Measurements from ENCODE around the gene PTPRU. TPM values are rescaled to one million over a fixed set of nuclear protein-coding genes. Genes with fewer than 3 reads are reported as not detected.

The PTPRU gene
- total RNA-seq, 4 donors from 2014 or later = 5.6 to 9.7 (median 7.4) TPM

GRCh38 chr1:29267321-29268070 lies 31.2 kb downstream of the PTPRU start:
- WGBS, 2 donors (ENCODE audit: low coverage in 1 of 2) = 65 to 73% methylated on average over 9 of the region's 9 CpGs
- no peak for DNase-seq
- intact Hi-C loops (cut with DNase I; ENCODE audit: low total_unique reads) = no loop called here

GRCh38 chr1:29269382-29269781 lies 33.1 kb downstream of the PTPRU start:
- Histone ChIP-seq H3K27ac (no peak overlapping the region), H3K9me3 (no peaks in the 10 kb centered on the region), H3K27me3 (no peaks in the 10 kb centered on the region), H3K4me3 (no peak overlapping the region), H3K36me3 (no peaks in the 10 kb centered on the region), H3K4me1 (peaks cover 10 to 26% (median 23%) of the 10 kb centered on the region in 4 donors)
- in situ Hi-C loops (cut with MboI; ENCODE audit: low pct_ligation_motif_present in 1 of 4, low pct_unique_long_range_greater_than_20kb in 1 of 4, low sequenced_read_pairs in 3 of 4) = loop anchor here in 2 of 4 donors (25.0 kb wide), 2 partner anchors 518 to 818 kb away; no protein-coding TSS in a partner anchor
- no peak for TF ChIP-seq EP300 (IDR thresholded peaks at IDR 0.05; ENCODE audit: low read depth)
- TF ChIP-seq, protein P1, sequence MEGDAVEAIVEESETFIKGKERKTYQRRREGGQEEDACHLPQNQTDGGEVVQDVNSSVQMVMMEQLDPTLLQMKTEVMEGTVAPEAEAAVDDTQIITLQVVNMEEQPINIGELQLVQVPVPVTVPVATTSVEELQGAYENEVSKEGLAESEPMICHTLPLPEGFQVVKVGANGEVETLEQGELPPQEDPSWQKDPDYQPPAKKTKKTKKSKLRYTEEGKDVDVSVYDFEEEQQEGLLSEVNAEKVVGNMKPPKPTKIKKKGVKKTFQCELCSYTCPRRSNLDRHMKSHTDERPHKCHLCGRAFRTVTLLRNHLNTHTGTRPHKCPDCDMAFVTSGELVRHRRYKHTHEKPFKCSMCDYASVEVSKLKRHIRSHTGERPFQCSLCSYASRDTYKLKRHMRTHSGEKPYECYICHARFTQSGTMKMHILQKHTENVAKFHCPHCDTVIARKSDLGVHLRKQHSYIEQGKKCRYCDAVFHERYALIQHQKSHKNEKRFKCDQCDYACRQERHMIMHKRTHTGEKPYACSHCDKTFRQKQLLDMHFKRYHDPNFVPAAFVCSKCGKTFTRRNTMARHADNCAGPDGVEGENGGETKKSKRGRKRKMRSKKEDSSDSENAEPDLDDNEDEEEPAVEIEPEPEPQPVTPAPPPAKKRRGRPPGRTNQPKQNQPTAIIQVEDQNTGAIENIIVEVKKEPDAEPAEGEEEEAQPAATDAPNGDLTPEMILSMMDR (IDR thresholded peaks at IDR 0.05) = no peak
- no peak for TF ChIP-seq POLR2AphosphoS5 (IDR thresholded peaks at IDR 0.05)
- TF ChIP-seq POLR2A (IDR thresholded peaks at IDR 0.05) = no peak
- DNase-seq = no peak
- intact Hi-C loops (cut with DNase I; ENCODE audit: low total_unique reads) = no loop called here
- 56 to 83% methylated on average over 2 to 8 of the region's 8 CpGs for WGBS, 2 donors (ENCODE audit: low coverage in 1 of 2)

More at GRCh38 chr1:29267321-29268070, 31.2 kb downstream of the PTPRU start:
- Histone ChIP-seq H3K9me3 (no peaks in the 10 kb centered on the region), H3K4me3 (no peak overlapping the region), H3K27me3 (no peaks in the 10 kb centered on the region), H3K4me1 (peaks cover 10 to 26% (median 23%) of the 10 kb centered on the region in 4 donors), H3K27ac (no peak overlapping the region), H3K36me3 (no peaks in the 10 kb centered on the region)
- in situ Hi-C loops (cut with MboI; ENCODE audit: low pct_ligation_motif_present in 1 of 4, low pct_unique_long_range_greater_than_20kb in 1 of 4, low sequenced_read_pairs in 3 of 4) = loop anchor here in 2 of 4 donors (25.0 kb wide), 2 partner anchors 520 to 820 kb away; no protein-coding TSS in a partner anchor
- TF ChIP-seq, protein P1 (IDR thresholded peaks at IDR 0.05) = no peak
- TF ChIP-seq POLR2A (IDR thresholded peaks at IDR 0.05) = no peak
- no peak for TF ChIP-seq EP300 (IDR thresholded peaks at IDR 0.05; ENCODE audit: low read depth)
- TF ChIP-seq POLR2AphosphoS5 (IDR thresholded peaks at IDR 0.05) = no peak

DNA sequence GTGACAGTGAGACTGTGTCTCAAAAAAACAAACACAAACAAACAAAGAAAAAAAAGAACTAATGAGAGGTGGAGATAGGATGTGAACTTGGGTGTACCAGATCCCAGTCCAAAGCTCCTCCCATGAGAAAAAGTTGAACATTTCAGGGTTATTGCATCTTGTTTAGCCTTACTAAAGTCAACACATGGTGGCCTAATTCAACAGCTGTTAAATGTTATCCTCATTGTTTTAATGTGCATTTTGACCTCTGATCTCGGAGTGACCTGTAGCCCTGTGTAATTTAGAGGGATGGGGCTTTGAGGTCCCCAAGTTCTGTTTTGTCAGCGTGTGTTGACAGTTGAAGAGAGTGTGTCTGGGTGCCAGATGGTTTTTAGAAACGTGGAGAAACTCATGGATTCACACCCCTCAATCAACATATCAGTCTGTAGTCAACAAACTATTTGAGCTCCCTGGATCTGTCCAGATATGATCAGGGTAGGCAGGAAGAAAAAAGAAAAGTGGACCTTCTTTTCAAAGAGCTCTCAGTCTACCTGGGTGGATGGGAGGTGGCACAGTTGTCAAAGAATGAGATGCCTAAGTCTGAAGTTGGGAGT lies 34.7 kb downstream of the PTPRU start:
- Histone ChIP-seq H3K4me1 (peaks cover 10 to 26% (median 16%) of the 10 kb centered on the region in 4 donors), H3K4me3 (no peak overlapping the region), H3K27ac (peak overlapping the region in 2 of 4 donors; percentile 33 to 47), H3K36me3 (no peaks in the 10 kb centered on the region), H3K9me3 (no peaks in the 10 kb centered on the region), H3K27me3 (no peaks in the 10 kb centered on the region)
- WGBS, 2 donors (ENCODE audit: low coverage in 1 of 2) = 20 to 22% methylated on average over 2 to 3 of the region's 3 CpGs
- TF ChIP-seq EP300 (IDR thresholded peaks at IDR 0.05; ENCODE audit: low read depth) = no peak
- TF ChIP-seq, protein P1 (IDR thresholded peaks at IDR 0.05) = no peak
- no peak for DNase-seq
- in situ Hi-C loops (cut with MboI; ENCODE audit: low pct_ligation_motif_present in 1 of 4, low pct_unique_long_range_greater_than_20kb in 1 of 4, low sequenced_read_pairs in 3 of 4) (loop anchor here in 2 of 4 donors (25.0 kb wide), 2 partner anchors 516 to 816 kb away; no protein-coding TSS in a partner anchor), intact Hi-C loops (cut with DNase I; ENCODE audit: low total_unique reads) (no loop called here)

- H3K4me1 ChIP-seq = peaks cover 10 to 26% (median 16%) of the 10 kb centered on the region in 4 donors
- DNase-seq = peak; percentile 84
- H3K9me3 ChIP-seq = no peaks in the 10 kb centered on the region
- peak overlapping the region in 3 of 4 donors; percentile 33 to 47 (median 38) for H3K27ac ChIP-seq
- intact Hi-C loops (cut with DNase I; ENCODE audit: low total_unique reads) (no loop called here), in situ Hi-C loops (cut with MboI; ENCODE audit: low pct_ligation_motif_present in 1 of 4, low pct_unique_long_range_greater_than_20kb in 1 of 4, low sequenced_read_pairs in 3 of 4) (loop anchor here in 2 of 4 donors (25.0 kb wide), 2 partner anchors 516 to 816 kb away; no protein-coding TSS in a partner anchor)
- H3K36me3 ChIP-seq = no peaks in the 10 kb centered on the region
- WGBS, 2 donors (ENCODE audit: low coverage in 1 of 2) = 12 to 44% methylated on average over 2 to 7 of the region's 7 CpGs
- TF ChIP-seq POLR2A (IDR thresholded peaks at IDR 0.05) = no peak
- TF ChIP-seq, protein P1 (IDR thresholded peaks at IDR 0.05) = no peak
- peak in 2 of 3 donors; percentile 25 to 36 for TF ChIP-seq POLR2AphosphoS5 (IDR thresholded peaks at IDR 0.05)
- TF ChIP-seq EP300 (IDR thresholded peaks at IDR 0.05; ENCODE audit: low read depth) = no peak
- H3K4me3 ChIP-seq = no peak overlapping the region
- H3K27me3 ChIP-seq = no peaks in the 10 kb centered on the region
Observed at GRCh38 chr1:29271724-29272123, 35.4 kb downstream of the PTPRU start.

Measured in transverse colon (tissue), 4 donors.